ENCODE data around the gene CHMP6. TPM values are rescaled to one million over a fixed set of nuclear protein-coding genes. Genes with fewer than 3 reads are reported as not detected.
A peak's percentile ranks its signal among the peaks of the same experiment; 100 is the strongest.

CHMP6 gene
- total RNA-seq, 2 experiments from 2014 or later, result 7.9 to 23.8 TPM

DNA sequence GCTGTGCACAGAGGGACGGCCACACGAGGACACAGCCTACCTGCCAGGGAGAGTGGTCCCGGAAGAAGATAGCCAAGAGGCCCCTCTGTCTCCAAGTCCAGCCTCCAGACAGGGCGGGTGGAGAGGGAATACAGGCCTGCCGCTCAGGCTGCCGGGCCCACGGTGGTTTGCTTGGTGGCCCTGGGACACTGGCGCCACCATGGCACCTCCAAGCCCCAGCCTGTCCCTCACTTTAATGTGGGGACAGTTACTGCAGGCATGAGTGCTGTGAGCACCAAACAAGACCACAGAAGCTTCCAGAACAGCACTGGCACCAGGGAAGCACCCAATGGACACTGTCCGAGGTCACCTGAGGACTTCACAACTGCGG, 22.0 kb upstream of the CHMP6 start:
- H2AFZ ChIP-seq (ENCODE audit: low read length), result no peak overlapping the region
- no peaks in the 10 kb centered on the region for H3K79me2 ChIP-seq (ENCODE audit: insufficient read depth, low read depth, low read length)
- TF ChIP-seq, protein P1, sequence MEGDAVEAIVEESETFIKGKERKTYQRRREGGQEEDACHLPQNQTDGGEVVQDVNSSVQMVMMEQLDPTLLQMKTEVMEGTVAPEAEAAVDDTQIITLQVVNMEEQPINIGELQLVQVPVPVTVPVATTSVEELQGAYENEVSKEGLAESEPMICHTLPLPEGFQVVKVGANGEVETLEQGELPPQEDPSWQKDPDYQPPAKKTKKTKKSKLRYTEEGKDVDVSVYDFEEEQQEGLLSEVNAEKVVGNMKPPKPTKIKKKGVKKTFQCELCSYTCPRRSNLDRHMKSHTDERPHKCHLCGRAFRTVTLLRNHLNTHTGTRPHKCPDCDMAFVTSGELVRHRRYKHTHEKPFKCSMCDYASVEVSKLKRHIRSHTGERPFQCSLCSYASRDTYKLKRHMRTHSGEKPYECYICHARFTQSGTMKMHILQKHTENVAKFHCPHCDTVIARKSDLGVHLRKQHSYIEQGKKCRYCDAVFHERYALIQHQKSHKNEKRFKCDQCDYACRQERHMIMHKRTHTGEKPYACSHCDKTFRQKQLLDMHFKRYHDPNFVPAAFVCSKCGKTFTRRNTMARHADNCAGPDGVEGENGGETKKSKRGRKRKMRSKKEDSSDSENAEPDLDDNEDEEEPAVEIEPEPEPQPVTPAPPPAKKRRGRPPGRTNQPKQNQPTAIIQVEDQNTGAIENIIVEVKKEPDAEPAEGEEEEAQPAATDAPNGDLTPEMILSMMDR (conservative IDR thresholded peaks at IDR 0.05; ENCODE audit: low read length), result no peak
- TF ChIP-seq EZH2phosphoT487 (IDR thresholded peaks at IDR 0.05; ENCODE audit: borderline replicate concordance, low read depth, low read length), result no peak
- H3K4me1 ChIP-seq (ENCODE audit: insufficient read depth, low read length, poor library complexity, severe bottlenecking), result no peaks in the 10 kb centered on the region
- H3K36me3 ChIP-seq (ENCODE audit: insufficient read depth, low read length), result peaks cover 6% of the 10 kb centered on the region; the same call in 1 of the 2 replicates
- no peak overlapping the region for H3K4me2 ChIP-seq (ENCODE audit: low read length)
- ChIA-PET CTCF (ENCODE audit: unreplicated experiment) (interaction anchor here (0.5 kb wide), 2 partner anchors 496 to 515 kb away, joined by 4 to 5 read pairs; no protein-coding TSS in a partner anchor), POLR2A (no interaction called here)
- H3K9me3 ChIP-seq (ENCODE audit: low read length), result no peaks in the 10 kb centered on the region
- no TSS peak for BruUV-seq (replicated peaks)
- H4K20me1 ChIP-seq (ENCODE audit: insufficient read depth, low read length), result no peaks in the 10 kb centered on the region
- no peak overlapping the region for H3K27ac ChIP-seq (ENCODE audit: low read depth, low read length, poor library complexity, severe bottlenecking)
- H3K9me2 ChIP-seq (ENCODE audit: insufficient read depth, low read length), result no peaks in the 10 kb centered on the region
- DNase-seq (ENCODE audit: low spot score), result no peak
- intact Hi-C loops (cut with micrococcal nuclease; ENCODE audit: unreplicated experiment), result no loop called here
- H3K4me3 ChIP-seq (ENCODE audit: low read depth, low read length, poor library complexity, severe bottlenecking), result no peak overlapping the region

DNA sequence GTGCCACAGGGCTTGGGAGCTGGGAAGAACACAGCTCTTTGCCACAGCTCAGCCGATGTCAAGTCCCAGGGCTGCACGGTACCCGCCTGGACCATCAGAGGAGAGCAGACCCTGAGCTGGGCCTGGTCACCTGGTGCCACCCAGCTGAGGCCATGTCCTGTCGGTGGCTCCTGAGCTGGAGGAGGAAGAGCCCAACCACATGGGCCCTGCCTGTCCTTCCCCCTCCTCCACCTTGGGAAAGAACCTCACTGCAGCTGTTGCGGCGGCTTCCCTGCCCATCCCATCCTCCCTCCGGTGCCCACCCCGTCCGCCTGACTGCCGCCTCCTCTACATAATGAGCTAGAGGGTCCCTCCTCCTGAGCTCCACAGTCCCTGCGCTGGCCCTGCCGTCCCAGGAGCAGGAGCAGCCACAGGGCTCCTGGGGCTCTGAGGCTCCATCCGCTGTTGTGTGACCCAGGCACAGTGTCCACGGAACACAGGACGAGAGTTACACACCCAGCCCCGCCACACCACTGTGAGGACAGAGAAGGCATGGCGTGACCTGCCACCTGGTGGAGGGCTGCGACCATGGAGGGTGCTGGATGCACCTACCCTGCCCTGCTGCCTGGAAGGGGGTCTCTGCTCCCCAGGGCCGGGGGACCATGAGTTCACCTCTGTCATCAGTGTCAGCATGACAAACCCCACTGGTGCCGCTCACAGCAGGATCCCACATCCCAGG, 21.4 kb upstream of the CHMP6 start:
- POLR2A ChIA-PET, result no interaction called here
- Histone ChIP-seq H3K79me2 (ENCODE audit: insufficient read depth, low read depth, low read length) (no peaks in the 10 kb centered on the region), H3K4me2 (ENCODE audit: low read length) (no peak overlapping the region), H4K20me1 (ENCODE audit: insufficient read depth, low read length) (no peaks in the 10 kb centered on the region), H3K36me3 (ENCODE audit: insufficient read depth, low read length) (peaks cover 3% of the 10 kb centered on the region; the same call in 1 of the 2 replicates), H3K9me2 (ENCODE audit: insufficient read depth, low read length) (no peaks in the 10 kb centered on the region), H3K27ac (ENCODE audit: low read depth, low read length, poor library complexity, severe bottlenecking) (no peak overlapping the region), H3K9me3 (ENCODE audit: low read length) (no peaks in the 10 kb centered on the region), H3K4me3 (ENCODE audit: low read depth, low read length, poor library complexity, severe bottlenecking) (no peak overlapping the region), H2AFZ (ENCODE audit: low read length) (no peak overlapping the region), H3K4me1 (ENCODE audit: insufficient read depth, low read length, poor library complexity, severe bottlenecking) (no peaks in the 10 kb centered on the region)
- intact Hi-C loops (cut with micrococcal nuclease; ENCODE audit: unreplicated experiment), result no loop called here
- BruUV-seq (replicated peaks), result no TSS peak
- DNase-seq (ENCODE audit: low spot score), result peak; percentile 48
- TF ChIP-seq, protein P1 (conservative IDR thresholded peaks at IDR 0.05; ENCODE audit: low read length), result peak; percentile 70
- no peak for TF ChIP-seq EZH2phosphoT487 (IDR thresholded peaks at IDR 0.05; ENCODE audit: borderline replicate concordance, low read depth, low read length)
- CTCF ChIA-PET (ENCODE audit: unreplicated experiment), result interaction anchor here (0.5 to 0.6 kb wide), 3 partner anchors 105 to 516 kb away, joined by 3 to 5 read pairs (median 4); no protein-coding TSS in a partner anchor

Data from OCI-LY7 (cell line).